Fibroblast of skin of abdomen (primary cell): Measurements from ENCODE around the gene DNAH8.

Experiments
- DNase-seq: peaks from one replicate; pipeline ENCODE4 v3.0.0-alpha.2; 2013

The DNAH8 gene

DNA sequence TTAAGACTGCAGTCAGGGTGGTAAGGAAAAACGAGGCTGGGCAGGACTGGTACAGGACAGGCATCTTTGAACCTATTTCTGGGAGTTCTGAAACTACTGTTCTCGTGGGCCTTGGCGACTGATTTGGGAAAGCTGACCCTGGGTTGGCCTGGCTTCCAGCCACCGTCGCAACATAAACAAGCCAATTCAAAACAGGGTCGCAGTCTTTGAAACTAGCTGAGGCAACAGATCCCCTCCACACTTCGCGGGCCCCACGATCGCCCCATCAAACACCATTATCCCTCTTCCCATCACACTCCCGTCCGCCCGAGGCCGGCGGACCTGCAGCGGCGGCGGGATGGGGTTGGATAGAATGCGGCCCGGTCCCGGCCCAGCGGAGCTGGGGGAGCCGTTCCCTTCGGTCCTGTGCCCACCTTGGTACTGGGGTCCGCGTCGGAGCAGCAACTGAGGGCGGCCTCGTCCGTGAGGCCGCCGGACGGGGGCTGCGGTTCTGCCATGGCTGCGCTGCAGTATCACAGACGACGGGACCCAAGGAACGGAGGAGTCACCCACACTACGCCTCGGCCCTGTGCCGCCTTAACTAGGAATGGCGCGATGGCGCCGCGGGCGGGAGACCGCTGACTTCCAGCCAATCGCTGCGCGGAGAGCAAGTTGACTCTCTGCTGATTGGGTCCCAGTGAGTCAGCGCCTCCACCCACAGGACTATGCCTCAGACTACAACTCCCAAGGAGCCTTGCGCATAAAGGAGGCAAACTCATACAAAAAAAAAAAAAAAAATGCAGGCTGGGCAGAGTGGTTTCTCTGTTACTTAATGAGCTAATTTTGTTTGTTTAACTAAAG, 12.3 kb upstream of the DNAH8 start, which contains the start of gene GLO1:
Gene GLO1 (minus strand): TSS at position 588 of the 840 bp plus-strand sequence. CDS start 91 bp downstream, at position 497.
- DNase-seq: peak; percentile 99

DNA sequence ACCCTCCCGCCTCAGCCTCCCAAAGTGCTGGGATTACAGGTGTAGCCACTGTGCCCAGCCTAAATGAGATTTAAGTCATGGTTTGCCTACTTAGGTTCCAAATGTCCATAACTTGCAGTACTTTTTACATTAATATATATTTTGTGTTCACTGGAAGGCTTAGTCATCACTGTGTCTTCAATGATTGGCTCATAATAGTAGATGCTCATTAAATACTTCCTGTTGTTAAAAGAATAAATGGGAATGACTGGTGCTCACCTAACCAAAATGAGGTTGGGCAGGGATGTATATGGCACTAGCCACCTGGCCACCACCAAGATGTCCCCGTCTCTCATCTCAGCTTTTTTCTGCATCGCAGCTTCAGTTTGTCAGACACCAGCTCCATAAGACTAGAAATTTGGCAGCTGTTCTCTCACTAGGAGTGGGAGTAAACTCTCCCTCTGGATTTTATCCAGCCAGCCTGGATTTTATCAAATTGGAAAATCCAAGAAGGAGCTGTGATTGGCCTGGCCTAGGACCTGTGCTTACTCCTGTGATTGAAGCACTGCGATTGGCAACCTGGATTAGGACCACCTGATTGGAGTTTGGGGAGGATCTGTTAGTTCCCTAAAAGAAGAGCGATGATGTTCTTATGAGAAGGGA, 11.0 kb upstream of the DNAH8 start:
- no peak for DNase-seq

- DNase-seq: no peak
Measured at GRCh38 chr6:38705924-38706323, 9.2 kb upstream of the DNAH8 start.

DNA sequence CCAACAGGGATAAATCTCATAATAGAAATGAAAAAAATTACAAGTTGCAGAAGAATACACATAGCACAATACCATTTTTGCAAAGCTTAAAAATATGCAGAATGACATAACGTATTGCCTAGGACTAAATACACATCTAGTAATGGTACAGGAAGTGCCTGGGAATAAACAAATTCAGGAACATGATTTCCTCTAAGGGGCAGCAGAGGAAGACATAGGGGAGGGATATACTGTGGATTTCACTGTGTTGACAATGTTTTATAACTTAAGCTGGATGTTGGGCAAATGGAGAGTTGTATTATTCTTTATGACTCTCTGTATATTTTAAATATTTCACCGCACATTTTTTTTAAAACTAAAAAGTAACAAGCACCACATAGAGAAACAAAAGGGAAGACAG, 6.6 kb upstream of the DNAH8 start:
- no peak for DNase-seq

DNA sequence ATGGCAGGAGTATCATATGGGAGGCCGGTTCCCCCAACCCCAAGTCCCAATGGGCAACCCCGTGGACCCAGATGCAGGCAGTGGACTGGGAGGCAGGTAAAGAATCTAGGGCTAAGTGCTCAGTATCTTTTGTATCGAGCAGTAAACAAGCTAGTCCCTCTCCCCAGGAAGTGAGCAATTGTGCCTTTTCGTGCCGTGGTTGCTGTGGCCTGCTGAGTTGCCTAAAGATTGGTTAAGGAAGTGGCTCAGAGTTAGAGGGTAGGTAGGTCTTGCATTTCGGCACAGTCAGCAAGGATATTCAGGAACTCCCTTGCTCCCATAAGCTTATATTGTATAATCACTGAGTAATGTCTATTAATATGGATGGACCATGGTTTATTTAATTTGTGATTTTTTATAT, 1.3 kb upstream of the DNAH8 start:
- no peak for DNase-seq

- DNase-seq: no peak
Measured at GRCh38 chr6:38714239-38715015, 684 bp upstream of the DNAH8 start.

GRCh38 chr6:38716825-38717224, 1.7 kb downstream of the DNAH8 start:
- no peak for DNase-seq

DNA sequence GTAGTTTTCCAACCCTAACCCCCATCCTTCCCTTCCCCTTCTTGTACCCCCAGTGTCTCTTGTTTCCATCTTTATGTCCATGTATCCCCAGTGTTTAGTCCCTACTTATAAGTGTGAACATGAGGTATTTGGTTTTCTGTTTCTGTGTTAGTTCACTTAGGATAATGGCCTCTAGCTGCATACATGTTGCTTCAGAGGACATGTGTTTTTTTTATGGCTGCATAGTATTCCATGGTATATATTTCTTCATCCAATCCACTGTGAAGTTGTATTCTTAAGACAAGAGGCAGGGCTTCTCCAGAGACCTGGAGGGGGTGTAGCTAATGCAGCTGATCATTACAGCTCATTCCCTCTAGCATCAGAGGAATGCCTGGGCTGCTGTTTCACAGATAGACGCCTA, 4.2 kb downstream of the DNAH8 start:
- DNase-seq: no peak

DNA sequence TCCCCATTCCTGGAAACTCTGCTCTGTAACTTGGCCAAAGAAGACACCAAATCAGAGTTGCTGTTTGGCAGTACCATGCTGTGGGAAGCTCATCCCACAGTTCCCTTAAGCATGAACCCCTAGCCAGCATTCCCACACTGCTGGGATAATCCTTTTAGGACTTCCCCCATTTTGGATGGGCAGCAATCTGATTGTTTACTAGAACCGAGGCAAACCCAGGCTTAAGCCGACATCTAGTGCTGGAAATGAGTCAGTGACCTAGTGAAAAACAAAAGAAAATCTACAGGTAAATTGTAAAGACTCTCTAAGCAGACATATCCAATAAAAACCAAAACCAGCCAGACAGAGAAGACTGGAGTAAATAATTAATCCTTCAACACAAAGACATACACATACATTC, 5.2 kb downstream of the DNAH8 start:
- no peak for DNase-seq

DNA sequence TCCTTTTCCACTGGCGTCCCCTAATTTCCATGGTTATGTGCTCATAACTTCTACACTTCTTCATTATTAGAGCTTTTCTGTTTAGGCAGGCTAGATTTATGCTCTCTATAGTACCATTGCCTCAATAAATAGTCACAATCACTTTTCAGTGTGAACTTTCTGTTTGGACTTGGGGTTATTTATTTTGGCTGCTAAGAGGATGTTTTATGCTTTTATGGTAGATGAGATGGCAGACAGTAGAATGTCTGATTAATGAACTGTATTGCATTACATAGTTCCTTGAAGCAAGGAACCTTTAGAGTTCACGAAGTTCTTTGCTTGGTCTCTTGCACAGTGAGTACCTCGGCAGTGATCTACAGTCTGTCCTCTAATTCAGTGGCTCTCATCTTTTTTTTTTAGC, 6.9 kb downstream of the DNAH8 start:
- DNase-seq: no peak

DNA sequence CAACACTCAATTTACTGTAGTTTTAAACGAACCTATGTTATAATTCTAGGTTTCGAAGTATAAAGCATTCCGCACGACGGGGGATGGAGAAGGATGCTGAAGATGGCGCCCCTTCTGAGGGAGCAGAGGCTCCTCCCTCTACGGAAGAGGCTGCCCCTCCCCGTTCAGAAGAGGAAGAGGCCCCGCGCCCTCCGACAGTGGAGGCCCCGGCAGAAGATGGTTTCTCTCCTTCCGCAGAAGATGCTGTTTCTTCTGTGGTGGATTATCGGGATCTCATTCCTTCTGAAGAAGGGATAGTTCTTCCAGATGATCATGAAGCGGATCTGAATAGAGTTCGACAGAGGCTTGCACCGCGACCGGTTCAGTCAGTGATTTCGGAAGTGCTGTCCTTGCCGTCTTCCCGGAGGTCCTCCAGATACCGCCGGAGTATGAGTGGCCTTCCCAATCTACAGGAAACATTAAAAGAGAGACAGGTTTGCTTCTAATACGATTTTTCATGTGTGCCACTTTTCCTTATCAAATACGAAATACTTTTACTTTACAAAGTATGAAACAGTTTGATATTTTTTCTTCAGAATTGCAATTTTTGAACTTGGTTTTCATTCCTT, 7.7 kb downstream of the DNAH8 start:
- DNase-seq: no peak

DNA sequence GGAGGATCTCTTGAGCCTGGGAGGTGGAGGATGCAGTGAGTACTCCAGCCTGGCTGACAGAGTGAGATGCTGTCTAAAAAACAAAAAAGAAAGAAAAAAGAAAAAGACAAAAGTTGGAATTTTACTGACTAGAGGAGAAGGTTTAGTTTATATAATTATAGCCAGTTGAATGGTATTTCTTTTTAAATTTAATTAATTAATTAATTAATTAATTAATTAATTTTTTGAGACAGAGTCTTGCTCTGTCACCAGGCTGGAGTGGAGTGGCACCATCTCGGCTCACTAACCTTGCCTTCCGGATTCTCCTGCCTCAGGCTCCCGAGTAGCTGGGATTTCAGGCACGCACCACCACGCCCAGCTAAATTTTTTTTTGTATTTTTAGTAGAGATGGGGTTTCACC, 8.7 kb downstream of the DNAH8 start:
- no peak for DNase-seq

GRCh38 chr6:38724343-38724742, 9.2 kb downstream of the DNAH8 start:
- no peak for DNase-seq

- no peak for DNase-seq
Measured at GRCh38 chr6:38725414-38726183, 10.5 kb downstream of the DNAH8 start.

GRCh38 chr6:38728203-38728602, 13.1 kb downstream of the DNAH8 start:
- DNase-seq: no peak

DNA sequence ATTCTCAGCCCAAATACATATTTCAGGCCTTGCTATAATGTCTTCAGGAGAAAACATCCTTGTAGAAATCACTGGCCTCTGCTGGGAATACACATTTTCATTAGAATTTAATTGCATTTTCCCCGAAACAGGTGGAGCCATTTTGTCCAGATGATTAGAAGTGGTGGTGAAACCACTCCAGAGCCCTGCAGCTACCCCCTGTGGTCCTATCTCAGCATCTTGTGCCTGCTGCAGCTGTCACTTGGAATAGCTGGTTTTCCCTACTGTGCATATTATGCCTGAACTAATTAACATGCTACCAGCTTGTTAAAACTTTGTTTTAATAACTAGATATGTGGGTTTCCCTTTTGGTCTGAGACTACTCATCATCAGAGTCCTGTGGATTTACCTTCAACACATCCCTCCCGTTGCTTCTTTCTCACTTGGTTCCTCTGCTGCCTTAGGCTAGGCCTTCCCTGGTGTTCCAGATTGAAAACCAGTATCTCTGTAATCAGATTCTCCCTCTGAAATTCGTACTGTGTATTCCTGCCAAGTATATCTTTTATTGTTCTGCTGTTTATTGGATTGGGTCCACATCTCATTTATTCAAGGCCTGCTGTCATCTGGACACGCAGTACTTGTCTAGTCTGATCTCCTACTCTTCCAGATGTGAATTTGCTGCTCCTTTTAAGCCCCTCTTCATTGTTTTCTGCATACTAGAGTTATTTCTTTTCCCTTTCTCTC, 15.2 kb downstream of the DNAH8 start:
- no peak for DNase-seq

GRCh38 chr6:38736951-38737350, 21.8 kb downstream of the DNAH8 start:
- no peak for DNase-seq

GRCh38 chr6:38738261-38738660, 23.1 kb downstream of the DNAH8 start:
- no peak for DNase-seq

DNA sequence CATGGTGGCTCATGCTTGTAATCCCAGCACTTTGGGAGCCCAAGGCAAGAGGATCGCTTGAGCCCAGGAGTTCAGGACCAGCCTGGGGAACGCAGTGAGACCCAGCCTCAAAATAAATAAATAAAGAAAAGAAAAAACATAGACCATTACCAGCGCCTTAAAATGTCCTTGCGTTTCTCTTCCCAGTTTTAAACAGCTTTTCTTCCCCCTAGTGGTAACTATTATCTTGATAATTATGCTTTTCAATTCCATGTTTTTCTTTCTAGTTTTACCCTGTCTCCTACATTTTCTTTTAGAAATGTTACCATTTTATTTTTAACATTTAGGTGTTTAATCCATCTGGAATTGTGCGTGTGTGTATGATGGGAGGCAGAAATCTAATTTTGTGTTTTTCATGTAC, 24.4 kb downstream of the DNAH8 start:
- DNase-seq: no peak

DNA sequence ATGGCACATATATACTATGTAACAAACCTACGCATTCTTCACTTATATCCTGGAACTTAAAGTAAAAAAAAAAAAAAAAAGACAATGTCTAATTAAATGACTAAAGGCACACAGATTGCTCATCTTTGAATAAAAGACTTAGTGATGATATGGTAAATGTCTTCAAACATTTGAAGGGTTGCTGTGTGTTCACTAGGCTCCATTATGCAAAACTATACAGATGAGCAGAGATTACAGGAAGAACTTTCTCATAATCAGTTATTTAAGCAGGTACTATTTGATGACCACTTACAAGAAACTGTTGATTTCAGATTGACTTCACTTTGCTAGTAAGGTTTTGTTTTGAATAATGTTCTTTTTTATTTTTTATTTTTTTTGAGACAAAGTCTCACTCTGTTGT, 34.4 kb downstream of the DNAH8 start:
- DNase-seq: no peak

GRCh38 chr6:38750968-38751615, 36.0 kb downstream of the DNAH8 start:
- DNase-seq: no peak
